PC-9 (cell line): ENCODE measurements around the gene SYNRG. TPM values are rescaled to one million over a fixed set of nuclear protein-coding genes. Genes with fewer than 3 reads are reported as not detected.
"Not testable (repeated sequence)": the region's sequence is repeated elsewhere in the genome, so short reads cannot be mapped to it uniquely, and the experiment has no call there.

Experiments used
- BruUV-seq: library from RNA; stranded (reverse); fragments of 400-500 nt; replicated peaks from 2 replicates; lab custom pipeline; 2021; lab: Mats Ljungman, UMichigan
- CTCF ChIA-PET: fragments of 300-600 bp; sonication (Branson Sonifier 250); formaldehyde crosslinking; loops from one replicate; lab custom pipeline; 2022; ENCODE audit warnings: antibody characterized with exemption; lab: Charles Lee
- POLR2A ChIA-PET: fragments of 300-600 bp; sonication (Branson Sonifier 250); formaldehyde crosslinking; loops from one replicate; lab custom pipeline; 2022; ENCODE audit warnings: antibody characterized with exemption; ENCODE audit not compliant: unreplicated experiment; lab: Charles Lee
- DNase-seq, 2 experiments: peaks; one replicate each; pipeline versions ENCODE4 v3.0.0 to v3.0.0-alpha.2; 2015 to 2022; ENCODE audit warnings: mixed read lengths in 1 of 2
- H2AFZ ChIP-seq: fragments of 200-600 bp; sonication (generic); 2 replicates; pipeline ENCODE4 v1.8.1; 2017; ENCODE audit warnings: antibody characterized with exemption
- H3F3A ChIP-seq: fragments of 200-600 bp; sonication (generic); 2 replicates; pipeline ENCODE4 v1.8.1; 2017; ENCODE audit warnings: antibody characterized with exemption, mild to moderate bottlenecking, low read depth; ENCODE audit not compliant: insufficient read depth
- H3K27ac ChIP-seq: fragments of 200-600 bp; sonication (generic); 2 replicates; pipeline ENCODE4 v1.6.1; 2016; ENCODE audit warnings: mixed run types
- H3K27me3 ChIP-seq: fragments of 200-600 bp; sonication (generic); 2 replicates; pipeline ENCODE4 v1.6.1; 2016; ENCODE audit warnings: low read depth, mixed run types; ENCODE audit not compliant: insufficient read depth
- H3K36me3 ChIP-seq: fragments of 200-600 bp; sonication (generic); 2 replicates; pipeline ENCODE4 v1.6.1; 2016; ENCODE audit warnings: low read depth, mixed run types
- H3K4me1 ChIP-seq: fragments of 200-600 bp; sonication (generic); replicated peaks from 2 replicates; pipeline ENCODE4 v1.6.1; 2016; ENCODE audit warnings: mixed run types; ENCODE audit not compliant: insufficient read depth
- H3K4me2 ChIP-seq: fragments of 200-600 bp; sonication (generic); 2 replicates; pipeline ENCODE4 v1.6.1; 2017; ENCODE audit warnings: mixed run types
- H3K4me3 ChIP-seq: fragments of 200-600 bp; sonication (generic); 2 replicates; pipeline ENCODE4 v1.6.1; 2016; ENCODE audit warnings: mixed run types
- H3K79me2 ChIP-seq: fragments of 200-600 bp; sonication (generic); 2 replicates; pipeline ENCODE4 v1.6.1; 2017; ENCODE audit warnings: low read depth, mixed run types
- H3K9me2 ChIP-seq: fragments of 200-600 bp; sonication (generic); 2 replicates; pipeline ENCODE4 v1.8.1; 2017; ENCODE audit warnings: mild to moderate bottlenecking; ENCODE audit not compliant: insufficient read depth
- H3K9me3 ChIP-seq: fragments of 200-600 bp; sonication (generic); 2 replicates; pipeline ENCODE4 v1.8.1; 2016; ENCODE audit warnings: low read depth; ENCODE audit not compliant: insufficient read depth
- H4K20me1 ChIP-seq: fragments of 200-600 bp; sonication (generic); 2 replicates; pipeline ENCODE4 v1.8.1; 2017; ENCODE audit not compliant: insufficient read depth
- EZH2 ChIP-seq: fragments of 200-600 bp; sonication (generic); IDR thresholded peaks from 2 replicates; pipeline ENCODE4 v1.8.0; 2017; ENCODE audit warnings: antibody characterized with exemption, low read depth
- intact Hi-C: fragments of 100-400 bp; cut with micrococcal nuclease; formaldehyde crosslinking; loops from one replicate; pipeline ENCODE4 v1.10.0; 2022; ENCODE audit not compliant: unreplicated experiment
- total RNA-seq: library from RNA; stranded (reverse); gene quantifications from 2 replicates; pipeline ENCODE4 v1.2.3, GENCODE V29; 2021
- TF ChIP-seq, protein P1 (sequence below): fragments of 200-600 bp; sonication (generic); conservative IDR thresholded peaks from 2 replicates; pipeline ENCODE4 v1.6.1; 2017; ENCODE audit warnings: mixed run types, antibody characterized with exemption, mild to moderate bottlenecking, moderate library complexity

SYNRG gene
- total RNA-seq, 1 experiment from 2014 or later, result 28.9 TPM

- intact Hi-C loops, result no loop called here
- Histone ChIP-seq H2AFZ (no peak overlapping the region), H3K4me1 (peaks cover 15% of the 10 kb centered on the region), H3K27ac (no peak overlapping the region), H3K79me2 (peaks cover 55% of the 10 kb centered on the region), H3K36me3 (peaks cover 33% of the 10 kb centered on the region), H3F3A (no peaks in the 10 kb centered on the region), H3K27me3 (no peaks in the 10 kb centered on the region), H3K9me2 (no peaks in the 10 kb centered on the region), H3K4me3 (no peak overlapping the region), H3K9me3 (no peaks in the 10 kb centered on the region), H3K4me2 (no peak overlapping the region), H4K20me1 (peaks cover 14% of the 10 kb centered on the region)
- no peak for DNase-seq
- TF ChIP-seq, protein P1, sequence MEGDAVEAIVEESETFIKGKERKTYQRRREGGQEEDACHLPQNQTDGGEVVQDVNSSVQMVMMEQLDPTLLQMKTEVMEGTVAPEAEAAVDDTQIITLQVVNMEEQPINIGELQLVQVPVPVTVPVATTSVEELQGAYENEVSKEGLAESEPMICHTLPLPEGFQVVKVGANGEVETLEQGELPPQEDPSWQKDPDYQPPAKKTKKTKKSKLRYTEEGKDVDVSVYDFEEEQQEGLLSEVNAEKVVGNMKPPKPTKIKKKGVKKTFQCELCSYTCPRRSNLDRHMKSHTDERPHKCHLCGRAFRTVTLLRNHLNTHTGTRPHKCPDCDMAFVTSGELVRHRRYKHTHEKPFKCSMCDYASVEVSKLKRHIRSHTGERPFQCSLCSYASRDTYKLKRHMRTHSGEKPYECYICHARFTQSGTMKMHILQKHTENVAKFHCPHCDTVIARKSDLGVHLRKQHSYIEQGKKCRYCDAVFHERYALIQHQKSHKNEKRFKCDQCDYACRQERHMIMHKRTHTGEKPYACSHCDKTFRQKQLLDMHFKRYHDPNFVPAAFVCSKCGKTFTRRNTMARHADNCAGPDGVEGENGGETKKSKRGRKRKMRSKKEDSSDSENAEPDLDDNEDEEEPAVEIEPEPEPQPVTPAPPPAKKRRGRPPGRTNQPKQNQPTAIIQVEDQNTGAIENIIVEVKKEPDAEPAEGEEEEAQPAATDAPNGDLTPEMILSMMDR, result no peak
- TF ChIP-seq EZH2, result no peak
- BruUV-seq, result no TSS peak
- ChIA-PET POLR2A (no interaction called here), CTCF (no interaction called here)
These were observed 30.8 kb upstream of the SYNRG start for GRCh38 chr17:37640015-37640414.

DNA sequence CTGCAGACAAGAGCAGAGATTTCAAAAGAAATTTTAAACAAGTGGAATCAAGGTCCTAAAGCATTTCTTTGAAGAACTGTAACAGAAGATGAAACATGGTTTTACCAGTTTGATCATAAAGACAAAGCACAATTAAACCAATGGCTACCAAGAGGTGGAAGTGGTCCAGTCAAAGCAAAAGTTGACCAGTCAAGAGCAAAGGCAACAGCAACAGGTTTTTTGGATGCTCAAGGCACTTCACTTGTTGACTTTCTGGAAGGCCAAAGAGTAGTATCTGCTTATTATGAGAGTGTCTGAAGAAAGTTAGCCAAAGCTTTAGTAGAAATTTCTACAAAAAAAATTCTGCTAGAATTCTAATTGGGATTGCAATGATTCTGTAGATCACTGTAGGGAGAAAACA, 28.7 kb upstream of the SYNRG start:
- BruUV-seq, result no TSS peak
- H3K4me2 ChIP-seq, result no peak overlapping the region
- H3K27ac ChIP-seq, result no peak overlapping the region
- no peak for DNase-seq
- peaks cover 14% of the 10 kb centered on the region for H4K20me1 ChIP-seq
- no peaks in the 10 kb centered on the region for H3K27me3 ChIP-seq
- H3F3A ChIP-seq, result no peaks in the 10 kb centered on the region
- intact Hi-C loops, result no loop called here
- H2AFZ ChIP-seq, result no peak overlapping the region
- no peak for TF ChIP-seq EZH2
- TF ChIP-seq, protein P1, result no peak
- ChIA-PET CTCF (no interaction called here), POLR2A (no interaction called here)
- H3K79me2 ChIP-seq, result peaks cover 53% of the 10 kb centered on the region
- H3K9me3 ChIP-seq, result no peaks in the 10 kb centered on the region
- no peaks in the 10 kb centered on the region for H3K9me2 ChIP-seq
- H3K4me1 ChIP-seq, result peaks cover 10% of the 10 kb centered on the region
- H3K4me3 ChIP-seq, result no peak overlapping the region
- peaks cover 36% of the 10 kb centered on the region for H3K36me3 ChIP-seq

- H3K4me2 ChIP-seq, H3K27ac ChIP-seq, H3K27me3 ChIP-seq, H2AFZ ChIP-seq, H3F3A ChIP-seq, H3K9me3 ChIP-seq, H3K9me2 ChIP-seq, H3K79me2 ChIP-seq, H4K20me1 ChIP-seq, POLR2A ChIA-PET, intact Hi-C loops, BruUV-seq, H3K4me1 ChIP-seq, CTCF ChIA-PET, H3K4me3 ChIP-seq, DNase-seq: not testable (repeated sequence)
- H3K36me3 ChIP-seq, result peaks cover 34% of the 10 kb centered on the region
These were observed 7.2 kb upstream of the SYNRG start for GRCh38 chr17:37616430-37616829.

DNA sequence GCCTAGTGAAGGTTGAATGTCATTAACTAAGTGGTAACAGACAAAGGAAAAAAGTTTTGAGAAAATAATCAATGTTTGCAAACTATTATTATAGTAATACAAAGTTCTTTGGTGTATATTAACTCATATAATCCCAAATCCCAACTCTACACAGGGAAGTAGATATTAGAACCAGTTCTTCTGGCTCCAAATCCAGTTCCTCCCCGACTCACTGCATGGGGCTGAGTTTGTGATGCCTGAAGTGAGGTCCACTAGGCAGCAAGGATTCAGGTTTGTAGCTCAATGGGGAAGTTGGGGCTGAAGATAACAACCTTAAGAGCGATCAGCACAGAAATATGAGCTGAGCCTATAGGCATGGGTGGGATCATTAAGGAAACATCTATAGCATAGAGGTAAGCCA, 5.6 kb upstream of the SYNRG start:
- DNase-seq, result no peak
- Histone ChIP-seq H3K9me3 (no peaks in the 10 kb centered on the region), H3F3A (peaks cover 2% of the 10 kb centered on the region; the same call in 1 of the 2 replicates), H3K27ac (no peak overlapping the region), H3K4me2 (no peak overlapping the region), H3K4me3 (no peak overlapping the region), H3K27me3 (no peaks in the 10 kb centered on the region), H2AFZ (no peak overlapping the region), H3K9me2 (no peaks in the 10 kb centered on the region), H3K4me1 (no peaks in the 10 kb centered on the region), H3K79me2 (no peaks in the 10 kb centered on the region), H4K20me1 (no peaks in the 10 kb centered on the region), H3K36me3 (peaks cover 27% of the 10 kb centered on the region; the same call in 1 of the 2 replicates)
- ChIA-PET CTCF (no interaction called here), POLR2A (no interaction called here)
- TF ChIP-seq, protein P1, result no peak
- no peak for TF ChIP-seq EZH2
- intact Hi-C loops, result no loop called here
- no TSS peak for BruUV-seq
